HG02798 (cell line): ENCODE results near the gene MAP3K7.
"Not testable (repeated sequence)": the region's sequence is repeated elsewhere in the genome, so short reads cannot be mapped to it uniquely, and the experiment has no call there.

Experiments
- ATAC-seq: cut with Tn5 transposase; IDR thresholded peaks from one replicate; pipeline ENCODE4 v1.9.1; 2021; ENCODE audit warnings: mild to moderate bottlenecking; ENCODE audit not compliant: unreplicated experiment, poor library complexity

Gene MAP3K7

DNA sequence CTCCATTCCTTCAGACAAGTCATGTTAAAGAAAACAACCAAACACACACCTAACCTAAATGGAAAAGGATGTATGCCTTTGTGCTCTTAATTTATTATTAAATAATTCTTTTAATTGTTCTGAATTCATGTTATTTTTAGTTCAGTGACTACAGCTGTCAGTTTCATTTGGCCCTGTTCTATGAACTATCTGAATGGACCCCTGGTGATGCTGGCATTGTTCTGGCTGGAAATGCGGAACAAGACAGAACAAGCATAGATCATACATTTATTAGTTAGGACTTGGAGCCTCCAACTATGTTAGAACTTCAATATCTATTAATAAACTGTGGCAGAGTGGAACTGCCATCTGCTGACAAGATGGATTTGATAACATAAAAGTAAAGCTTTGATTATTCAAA is 5.7 kb downstream of the MAP3K7 start:
- ATAC-seq = no peak

DNA sequence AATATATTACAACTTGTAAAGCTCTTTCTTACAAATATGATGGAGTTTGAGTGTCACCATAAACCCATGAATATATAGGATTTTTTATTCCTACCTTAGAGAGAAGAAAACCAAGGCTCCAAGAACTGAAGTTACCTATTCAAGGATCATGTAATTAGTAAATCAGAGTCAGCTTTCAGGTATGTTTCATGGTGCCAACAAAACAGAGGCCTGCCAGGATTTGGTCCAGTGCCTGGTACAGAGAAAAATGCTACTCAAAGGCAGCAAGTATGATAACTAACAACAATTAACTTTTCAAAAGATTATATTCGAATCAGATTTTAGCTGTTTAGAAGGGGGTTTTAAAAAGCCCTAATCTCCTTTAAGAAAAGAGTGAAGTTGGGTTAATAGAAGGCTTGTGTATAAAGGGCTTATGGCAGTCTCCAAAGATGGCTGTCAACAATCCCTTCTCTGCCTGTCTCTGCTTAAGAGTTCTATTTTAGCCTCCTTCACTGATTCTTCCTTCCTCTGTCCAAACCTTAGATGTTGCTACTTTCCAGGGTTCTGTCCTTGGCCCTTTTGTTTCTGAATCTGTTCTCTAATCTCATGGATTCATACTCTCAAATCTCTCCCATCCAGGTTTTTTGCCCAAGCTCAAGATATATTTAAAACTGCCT is 7.8 kb downstream of the MAP3K7 start:
- no peak for ATAC-seq

DNA sequence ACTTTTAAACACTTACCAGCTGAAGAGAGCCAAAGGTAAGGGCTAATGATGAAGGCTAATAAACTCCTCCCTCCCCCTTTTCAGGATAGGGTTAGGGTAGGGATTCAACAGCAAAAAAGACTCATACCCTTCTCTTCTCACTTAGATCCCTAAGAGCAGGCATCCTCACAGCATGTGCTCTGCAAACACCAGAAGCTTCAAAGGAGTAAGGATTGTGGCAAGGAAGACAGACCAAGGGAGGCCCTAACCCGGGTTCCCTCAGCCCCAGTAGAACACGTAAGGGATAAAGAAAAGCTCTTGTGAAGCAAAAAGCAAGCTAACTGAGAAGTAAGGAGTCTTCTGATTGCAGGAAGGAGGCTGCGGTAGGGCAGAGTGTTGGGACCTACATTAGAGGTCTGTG is 11.6 kb downstream of the MAP3K7 start:
- ATAC-seq = no peak

DNA sequence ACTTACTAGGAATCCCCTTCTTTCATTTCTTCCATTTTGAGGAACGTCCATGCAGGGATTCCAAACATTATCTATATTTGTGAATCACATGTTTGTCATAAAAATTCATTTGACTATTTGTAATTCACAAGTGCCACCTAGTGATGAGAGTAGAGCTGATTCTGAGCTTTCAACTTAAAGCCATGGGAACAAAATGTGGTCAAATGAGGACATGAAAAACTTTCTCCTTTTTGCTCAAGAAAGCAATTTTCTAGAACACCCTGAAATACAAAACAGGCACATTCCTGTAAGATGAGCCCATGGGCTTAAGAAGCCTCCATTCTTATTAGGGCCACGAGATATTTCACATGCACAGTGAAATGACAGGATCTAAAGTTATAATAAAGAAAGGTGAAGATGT is 12.3 kb downstream of the MAP3K7 start:
- no peak for ATAC-seq

DNA sequence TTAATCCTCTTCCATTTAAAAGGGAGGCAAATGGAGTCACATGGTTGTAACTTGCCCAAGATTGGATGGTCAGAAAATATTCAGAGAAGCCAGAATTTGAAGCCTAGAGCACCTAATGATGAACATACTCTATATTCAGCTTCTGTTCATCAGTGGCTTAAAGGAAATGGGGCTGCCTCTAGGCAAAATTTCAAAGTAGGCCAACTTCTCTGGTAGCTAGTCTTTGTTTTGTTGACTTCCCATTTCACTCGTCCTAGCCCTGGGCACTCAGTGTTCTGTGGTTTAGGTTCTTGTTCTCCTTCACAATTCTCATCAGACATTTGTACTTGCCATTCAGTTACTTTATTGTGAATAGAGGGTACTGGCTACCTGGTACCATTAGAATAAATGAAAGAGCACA is 13.2 kb downstream of the MAP3K7 start:
- ATAC-seq = no peak

DNA sequence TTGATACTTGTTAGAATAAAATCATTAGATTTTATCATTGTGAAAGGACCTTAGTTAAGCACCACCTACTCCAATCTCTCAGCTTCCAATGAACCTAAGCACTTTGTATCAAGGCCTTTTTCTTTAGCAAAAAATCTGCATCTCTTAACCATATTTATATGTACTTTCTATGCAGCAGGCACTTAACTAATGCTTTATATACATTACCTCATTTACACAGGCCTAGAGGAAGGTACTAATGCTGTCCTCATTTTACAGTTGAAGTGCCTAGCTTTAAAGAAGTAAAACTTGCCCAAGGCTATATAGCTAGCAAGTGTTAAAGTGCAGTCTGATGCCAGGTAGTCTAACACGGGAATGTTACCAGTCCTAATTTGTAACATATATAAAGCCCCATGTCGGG is 14.0 kb downstream of the MAP3K7 start:
- ATAC-seq = no peak

DNA sequence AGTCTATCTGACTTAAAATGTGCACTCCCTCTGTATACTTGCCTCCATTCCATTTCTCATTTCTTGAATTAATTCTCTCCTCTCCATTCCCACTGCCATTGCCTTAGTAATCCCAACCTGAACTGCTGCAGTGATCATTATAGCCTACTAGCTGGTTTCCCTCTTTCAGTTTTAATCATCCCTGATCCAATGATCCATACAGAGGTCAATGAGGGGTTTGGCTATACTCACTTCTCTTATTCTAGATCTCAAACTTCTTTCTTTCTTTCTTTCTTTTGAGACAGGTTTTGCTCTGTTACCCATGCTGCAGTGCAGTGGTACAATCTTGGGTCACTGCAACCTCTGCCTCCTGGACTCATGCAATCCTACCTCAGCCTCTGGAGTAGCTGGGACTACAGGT is 17.6 kb downstream of the MAP3K7 start:
- no peak for ATAC-seq

DNA sequence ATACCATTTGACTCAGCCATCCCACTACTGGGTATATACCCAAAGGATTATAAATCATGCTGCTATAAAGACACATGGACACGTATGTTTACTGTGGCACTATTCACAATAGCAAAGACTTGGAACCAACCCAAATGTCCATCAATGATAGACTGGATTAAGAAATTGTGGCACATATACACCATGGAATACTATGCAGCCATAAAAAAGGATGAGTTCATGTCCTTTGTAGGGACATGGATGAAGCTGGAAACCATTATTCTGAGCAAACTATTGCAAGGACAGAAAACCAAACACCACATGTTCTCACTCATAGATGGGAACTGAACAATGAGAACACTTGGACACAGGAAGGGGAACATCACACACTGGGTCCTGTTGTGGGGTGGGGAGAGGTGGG is 19.2 kb downstream of the MAP3K7 start:
- not testable (repeated sequence) for ATAC-seq

DNA sequence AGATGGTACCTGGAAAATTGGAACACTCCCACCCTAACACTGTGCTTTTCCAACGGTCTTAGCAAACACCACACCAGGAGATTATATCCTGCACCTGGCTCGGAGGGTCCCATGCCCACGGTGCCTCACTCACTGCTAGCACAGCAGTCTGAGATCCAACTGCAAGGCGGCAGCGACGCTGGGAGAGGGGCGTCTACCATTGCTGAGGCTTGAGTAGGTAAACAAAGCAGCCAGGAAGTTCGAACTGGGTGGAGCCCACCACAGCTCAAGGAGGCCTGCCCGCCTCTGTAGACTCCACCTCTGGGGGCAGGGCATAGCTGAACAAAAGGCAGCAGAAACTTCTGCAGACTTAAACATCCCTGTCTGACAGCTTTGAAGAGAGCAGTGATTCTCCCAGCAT is 24.5 kb downstream of the MAP3K7 start:
- ATAC-seq = not testable (repeated sequence)

DNA sequence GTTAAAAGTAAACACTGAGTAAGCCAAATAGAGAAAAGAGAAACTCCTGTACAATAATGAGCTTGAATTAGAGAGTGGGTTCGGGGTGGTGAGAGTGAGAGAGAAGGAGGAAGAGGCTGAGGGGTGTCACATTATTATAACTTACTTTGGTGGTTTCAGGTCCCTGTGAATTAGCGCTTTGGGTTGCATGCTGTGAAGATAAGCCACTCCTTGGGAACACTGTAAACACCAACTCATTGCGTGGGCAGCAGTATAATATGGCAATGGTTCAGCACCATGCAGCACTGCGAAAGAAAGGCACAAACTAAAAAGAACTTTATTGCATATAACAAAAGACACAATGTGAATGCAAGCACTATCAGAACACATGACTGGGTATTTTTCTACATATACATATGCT is 26.9 kb downstream of the MAP3K7 start:
- ATAC-seq = no peak

DNA sequence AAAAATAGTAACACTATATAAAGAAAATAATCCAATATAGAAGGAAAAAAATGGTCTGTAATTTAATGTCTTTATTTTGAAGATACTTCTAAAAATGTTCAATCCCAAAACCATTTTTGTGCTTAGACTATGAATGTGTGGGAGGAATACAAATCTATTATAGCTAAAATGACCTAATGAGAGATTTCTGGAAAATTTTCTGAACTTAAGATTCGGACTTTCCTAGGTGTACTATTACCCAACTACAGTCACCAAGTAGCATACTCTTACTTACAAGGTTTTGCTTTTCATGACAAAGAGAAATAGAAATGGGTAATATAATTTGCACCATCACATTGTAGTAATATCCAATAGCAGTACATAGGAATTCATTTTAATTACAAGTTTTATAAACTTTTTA is 29.9 kb downstream of the MAP3K7 start:
- ATAC-seq = no peak

DNA sequence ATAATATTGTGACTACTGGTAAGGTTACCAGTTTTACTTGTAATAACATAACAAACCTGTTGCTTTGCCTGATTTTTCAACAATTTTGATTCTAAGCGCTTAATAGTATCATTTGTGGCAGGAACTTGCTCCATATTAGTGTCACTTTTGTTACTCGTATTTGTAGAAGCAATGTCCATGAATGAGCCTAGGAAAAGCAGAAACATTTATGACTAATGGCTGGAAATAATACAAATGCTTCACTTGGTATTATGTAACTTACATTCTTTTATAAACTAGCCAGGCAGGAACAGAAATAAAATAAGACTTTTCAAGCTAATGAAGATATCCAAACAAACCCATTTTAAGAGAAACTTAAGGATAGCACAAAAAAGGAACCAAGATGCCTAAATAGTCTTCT is 38.9 kb downstream of the MAP3K7 start:
- no peak for ATAC-seq

DNA sequence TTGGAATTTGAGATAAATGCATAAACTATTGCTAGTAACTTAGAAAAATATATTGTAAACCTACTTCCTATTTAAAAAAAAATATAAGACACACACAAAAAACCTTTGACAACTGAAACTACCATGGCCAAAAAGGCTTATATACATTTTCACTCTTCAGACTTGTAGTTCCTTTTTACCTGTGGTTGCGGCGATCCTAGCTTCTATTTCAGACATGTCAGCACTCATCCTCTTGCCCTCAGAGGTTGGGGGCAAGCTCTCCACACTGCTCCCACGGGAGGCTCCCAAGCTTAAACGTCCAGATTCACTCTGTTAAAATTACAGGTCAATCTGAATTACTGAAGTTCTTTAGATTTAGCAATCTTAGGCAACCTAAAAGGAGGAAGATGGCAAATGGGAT is 39.8 kb downstream of the MAP3K7 start:
- no peak for ATAC-seq

DNA sequence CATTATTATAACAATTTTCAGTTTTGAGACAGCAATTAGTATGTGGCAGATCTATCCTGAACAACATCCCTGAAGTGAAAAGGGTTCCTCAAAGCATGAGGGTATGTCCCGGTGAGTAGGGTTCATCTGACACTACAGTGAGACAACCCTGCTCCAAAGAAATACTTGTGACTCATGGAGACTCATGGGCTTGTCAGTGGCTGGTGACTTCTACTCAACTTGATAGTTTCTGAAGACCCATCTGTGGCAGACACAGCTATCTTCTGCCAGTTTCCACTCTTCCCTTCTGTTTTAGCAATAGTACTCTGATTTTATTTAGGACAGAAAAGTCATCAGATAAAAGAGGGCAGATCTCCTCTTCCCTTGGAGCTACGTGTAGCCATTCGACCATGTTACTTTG is 41.4 kb downstream of the MAP3K7 start:
- no peak for ATAC-seq

DNA sequence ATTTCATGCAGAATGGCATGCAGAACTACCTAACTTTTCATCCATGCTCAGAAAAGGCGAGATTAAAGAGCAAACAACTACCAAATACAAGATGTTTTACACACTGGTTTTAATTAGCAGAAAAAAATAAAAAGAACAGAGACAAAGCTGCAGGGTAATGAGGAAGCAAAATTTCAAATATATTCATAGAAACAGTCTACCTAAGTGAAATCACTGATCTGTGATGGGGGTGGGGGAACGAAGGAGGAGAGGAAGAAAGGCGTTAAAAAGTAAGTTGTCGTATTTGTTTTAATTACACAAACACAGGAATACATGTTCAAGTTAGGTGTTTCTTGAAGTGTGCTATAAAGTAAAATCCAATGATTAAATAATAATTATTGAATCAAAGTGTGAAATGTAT is 42.1 kb downstream of the MAP3K7 start:
- no peak for ATAC-seq

DNA sequence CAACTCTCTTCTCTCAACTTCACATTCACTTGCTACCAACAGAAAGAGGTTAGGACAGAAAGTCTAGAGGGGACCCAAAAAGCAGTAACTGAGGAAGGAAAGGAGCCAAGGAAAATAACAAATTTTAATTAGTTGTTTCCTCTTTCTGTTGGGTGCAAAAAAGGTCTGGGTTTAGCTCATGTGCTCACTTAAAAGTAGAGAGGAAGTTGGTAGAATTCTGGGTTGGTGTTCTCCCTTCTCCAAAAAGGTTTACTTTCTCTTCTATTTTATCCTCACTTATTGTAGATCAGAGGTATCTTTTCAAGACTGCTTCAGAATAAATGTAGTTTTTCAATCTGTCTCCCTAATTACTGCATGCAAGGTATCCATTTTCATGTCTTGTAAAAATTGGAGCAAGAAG is 42.8 kb downstream of the MAP3K7 start:
- ATAC-seq = no peak

DNA sequence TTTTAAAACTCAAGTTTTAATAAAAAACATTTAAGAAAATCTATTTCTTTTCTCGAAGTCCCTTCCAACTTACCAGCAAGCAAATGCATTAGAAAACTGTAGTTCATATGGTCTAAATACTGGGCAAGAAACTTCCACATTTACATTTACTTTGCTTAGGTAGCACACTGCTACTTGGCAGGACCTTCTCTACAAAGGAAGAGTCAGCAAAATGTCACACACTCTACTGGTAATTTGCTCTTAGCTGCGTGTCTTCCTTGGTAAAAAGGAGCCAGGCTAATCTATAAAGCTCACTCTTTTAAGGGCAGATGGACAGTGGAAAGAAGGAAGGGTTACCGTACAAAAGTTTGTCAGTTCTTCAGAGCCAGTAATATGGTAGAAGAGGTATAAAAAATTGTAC is 45.7 kb downstream of the MAP3K7 start:
- no peak for ATAC-seq

DNA sequence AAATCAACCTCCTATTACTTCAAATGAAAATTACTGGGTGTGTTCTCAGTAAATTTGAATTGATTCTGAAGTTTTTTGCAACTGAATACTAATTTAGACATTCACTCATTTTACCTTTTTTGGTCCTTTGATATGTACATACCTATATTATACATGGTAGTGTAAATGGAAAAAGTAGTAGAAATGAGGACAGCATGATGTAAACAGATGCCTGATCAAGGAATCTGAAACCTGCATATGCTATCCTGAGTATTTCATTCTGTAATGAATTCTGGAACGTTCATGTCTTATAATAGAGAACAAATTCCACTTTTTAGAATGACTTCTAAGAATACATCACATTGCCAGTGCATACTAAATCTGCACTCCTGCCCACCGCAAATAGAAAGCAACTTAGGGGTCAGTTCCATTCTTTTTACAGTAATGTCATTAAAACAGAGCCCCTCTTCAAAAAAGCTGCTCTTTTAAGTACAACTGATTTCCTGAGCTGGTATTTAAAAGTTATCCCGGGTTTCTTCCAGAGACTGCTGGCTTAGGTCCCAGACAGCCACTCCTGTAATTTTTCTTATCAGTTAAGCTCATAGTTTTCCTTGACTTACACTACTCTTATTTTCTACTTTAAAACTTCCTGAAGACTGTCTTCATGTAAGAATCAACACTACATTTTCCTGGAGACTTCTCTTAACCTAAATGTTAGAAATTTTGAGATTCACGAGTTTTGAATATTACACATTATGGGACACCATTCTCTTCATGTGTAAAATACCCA is 48.4 kb downstream of the MAP3K7 start:
- no peak for ATAC-seq

DNA sequence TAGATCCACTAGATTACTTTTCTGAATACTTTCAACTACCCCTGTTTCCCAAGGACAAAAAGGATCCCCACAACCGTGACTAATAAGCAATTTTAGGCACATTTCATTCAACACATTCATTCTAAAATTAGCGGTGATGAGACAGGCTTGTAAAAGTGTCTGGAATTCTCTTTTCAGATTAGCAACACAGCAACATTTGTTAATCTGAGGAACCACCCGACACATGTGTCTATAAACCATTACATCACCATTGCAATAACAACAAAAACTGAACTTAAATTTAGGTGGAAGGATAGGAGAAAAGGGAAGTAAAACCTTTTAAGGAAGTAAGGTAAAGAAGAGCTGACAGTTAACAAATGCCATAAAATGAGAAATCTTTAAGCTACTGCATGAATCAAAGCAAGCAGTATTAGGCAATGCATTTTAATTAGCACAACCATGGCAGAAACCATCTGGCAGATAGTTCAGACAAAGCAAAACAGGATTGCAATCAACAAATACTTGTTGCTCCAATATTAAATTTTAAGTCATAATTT is 49.1 kb downstream of the MAP3K7 start:
- no peak for ATAC-seq

DNA sequence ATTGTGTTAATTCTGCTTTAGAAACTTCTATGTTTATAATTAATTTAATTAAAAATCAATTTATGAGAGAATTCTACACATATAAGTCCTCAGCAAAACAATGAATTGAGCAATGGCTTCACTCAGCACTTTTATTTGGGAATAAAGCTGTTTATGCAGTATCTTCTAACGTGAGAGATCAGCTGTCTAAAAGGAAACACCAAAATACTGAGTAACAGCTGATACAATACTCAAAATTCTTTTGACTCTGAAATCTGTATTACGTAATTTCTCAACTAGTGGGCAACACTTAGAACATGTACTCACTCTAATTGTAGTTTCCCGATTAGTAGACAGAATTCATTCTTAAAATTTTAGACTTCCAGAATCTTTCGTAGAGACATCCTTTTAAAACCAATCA is 49.8 kb downstream of the MAP3K7 start:
- no peak for ATAC-seq

DNA sequence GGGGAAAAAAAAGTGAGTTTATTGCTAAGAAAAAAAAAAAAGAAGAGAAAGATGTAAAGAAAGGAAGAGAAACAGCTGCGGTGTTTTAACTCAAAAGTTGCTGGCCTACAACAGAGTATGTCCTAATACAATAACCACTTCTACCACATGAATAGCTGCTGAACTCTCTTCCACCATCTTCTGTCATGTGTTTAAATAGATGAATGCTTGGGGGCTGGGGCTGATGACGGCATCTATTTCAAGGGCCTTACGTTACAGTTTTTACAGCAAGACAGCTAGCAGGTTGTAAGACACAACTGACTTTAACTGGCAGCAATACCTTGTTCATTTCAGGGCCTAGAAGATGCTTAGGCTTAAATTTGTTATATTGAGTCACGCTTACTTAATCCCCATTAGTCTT is 50.4 kb downstream of the MAP3K7 start:
- ATAC-seq = no peak
